HG02884 (cell line): Measurements from ENCODE around the gene STEAP4.
"Not testable (repeated sequence)": the region's sequence is repeated elsewhere in the genome, so short reads cannot be mapped to it uniquely, and the experiment has no call there.

ENCODE experiments used
- ATAC-seq: cut with Tn5 transposase; IDR thresholded peaks from one replicate; pipeline ENCODE4 v1.9.1; 2021; ENCODE audit warnings: mild to moderate bottlenecking, moderate library complexity; ENCODE audit not compliant: unreplicated experiment

The STEAP4 gene

DNA sequence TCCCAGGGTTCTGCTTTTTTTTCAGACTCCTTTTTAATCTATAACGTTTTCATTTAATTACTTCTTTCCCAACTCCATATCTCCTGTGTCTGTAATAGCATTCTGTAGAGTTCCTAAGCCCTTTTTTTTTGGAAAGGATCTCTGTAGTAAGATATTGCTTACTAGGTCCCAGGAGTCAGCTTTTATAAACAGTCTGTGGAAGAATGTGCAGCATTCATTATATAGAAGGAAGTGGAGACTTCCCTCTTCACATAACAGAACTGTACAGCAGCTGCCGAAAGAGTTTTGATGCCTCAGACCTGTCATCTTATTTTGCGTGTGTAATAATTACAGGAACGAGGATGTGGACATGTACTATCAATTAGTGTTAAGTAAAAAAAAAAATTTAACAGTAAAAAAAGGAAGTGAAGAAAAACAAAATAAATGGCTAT lies 7.4 kb upstream of the STEAP4 start:
- ATAC-seq: no peak

DNA sequence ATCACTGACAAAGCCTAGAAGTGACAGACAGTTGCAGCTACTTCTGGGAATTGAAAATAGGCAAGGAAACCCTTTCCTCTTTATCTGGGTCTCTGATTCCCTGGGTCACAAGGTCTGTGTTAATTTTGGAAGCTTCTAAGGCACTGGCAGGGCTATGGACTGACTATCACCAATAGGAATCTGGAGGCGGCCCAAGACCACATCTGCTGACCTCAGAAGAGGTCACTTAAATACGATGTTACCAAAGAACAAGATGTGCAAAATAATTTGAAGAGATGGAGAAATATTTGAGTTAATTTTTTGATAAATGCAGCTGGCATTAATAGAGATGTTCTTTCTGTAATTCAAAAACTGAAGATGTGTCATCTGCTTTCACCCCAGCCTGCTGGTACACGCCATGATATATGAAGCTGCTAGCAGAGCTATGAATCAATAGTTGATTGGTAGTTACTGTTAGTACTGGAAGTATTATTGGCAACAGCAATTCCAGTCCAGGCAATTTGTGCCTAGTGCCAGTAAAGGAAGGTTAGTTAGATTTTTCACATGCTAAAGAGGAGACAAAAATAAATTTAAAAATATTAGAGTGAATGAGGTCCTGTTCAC lies 5.5 kb upstream of the STEAP4 start:
- no peak for ATAC-seq

DNA sequence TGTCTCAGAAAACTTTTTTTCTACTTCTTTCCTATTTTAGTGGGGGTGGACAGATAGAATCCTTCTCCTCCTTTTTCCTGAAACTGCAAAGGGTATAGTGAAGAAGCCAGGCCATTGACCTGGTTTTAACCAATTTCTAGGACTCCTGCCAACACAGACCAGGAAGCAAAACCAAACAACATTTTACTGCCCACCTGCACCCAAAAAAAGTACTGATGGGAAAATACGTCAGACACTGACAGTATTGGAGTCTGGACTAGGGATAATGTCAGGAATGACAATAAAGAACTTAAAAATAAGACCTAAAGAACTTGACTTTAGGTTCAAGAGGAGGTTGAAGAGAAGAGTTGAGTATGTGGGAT lies 5.0 kb upstream of the STEAP4 start:
- ATAC-seq: no peak

DNA sequence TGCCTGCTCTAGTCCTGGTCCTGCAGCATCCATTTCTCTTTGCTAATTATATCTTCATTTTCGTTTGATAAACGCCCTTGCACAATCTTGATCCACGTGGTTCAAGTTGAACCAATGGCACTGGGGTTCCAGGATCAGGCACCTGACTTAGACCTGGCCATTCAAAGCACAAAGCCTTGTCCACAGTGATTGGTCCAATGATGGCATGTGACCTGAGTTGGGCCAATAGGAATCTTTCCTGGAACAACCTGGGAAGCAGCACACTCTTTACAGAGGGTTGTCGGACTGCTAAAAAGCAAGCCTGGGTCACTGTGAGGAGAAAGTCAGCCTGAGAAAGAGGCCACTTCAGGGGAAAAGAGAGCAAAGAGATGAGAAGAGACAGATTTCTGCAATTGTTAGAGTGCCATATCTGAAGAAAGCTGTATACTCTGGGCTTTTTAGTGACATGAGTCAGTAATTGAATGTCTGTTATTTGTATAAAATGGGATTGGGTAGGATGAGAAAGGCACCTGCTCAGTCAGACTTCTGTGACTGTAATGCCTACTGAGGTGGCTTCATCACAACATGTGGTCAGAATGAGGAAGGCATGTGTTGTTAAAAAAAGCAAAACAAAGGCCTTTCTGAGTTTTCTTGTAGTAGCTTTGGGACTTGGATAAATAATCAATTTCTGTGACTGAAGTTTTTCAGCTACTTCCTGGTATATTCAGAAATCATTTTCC lies 4.4 kb upstream of the STEAP4 start:
- no peak for ATAC-seq

DNA sequence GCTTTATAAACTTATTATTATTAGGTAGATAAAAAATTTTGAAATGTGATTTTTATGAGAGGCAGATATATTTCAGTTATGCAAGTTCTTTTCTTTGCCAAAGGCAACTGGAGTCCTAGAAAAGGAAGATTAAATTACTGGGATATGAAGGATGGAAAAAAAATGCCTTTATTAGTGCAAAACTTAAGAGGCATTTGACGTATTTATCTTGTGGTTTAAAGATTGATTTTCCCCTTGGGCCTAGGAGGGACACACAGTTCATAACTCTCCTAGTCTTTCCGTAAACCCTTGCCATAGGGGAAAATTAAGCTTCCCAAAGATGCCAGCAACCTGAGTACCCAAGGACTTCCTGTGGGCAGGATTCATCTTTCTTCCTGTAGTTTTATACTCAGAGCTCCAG lies 3.1 kb upstream of the STEAP4 start:
- no peak for ATAC-seq

DNA sequence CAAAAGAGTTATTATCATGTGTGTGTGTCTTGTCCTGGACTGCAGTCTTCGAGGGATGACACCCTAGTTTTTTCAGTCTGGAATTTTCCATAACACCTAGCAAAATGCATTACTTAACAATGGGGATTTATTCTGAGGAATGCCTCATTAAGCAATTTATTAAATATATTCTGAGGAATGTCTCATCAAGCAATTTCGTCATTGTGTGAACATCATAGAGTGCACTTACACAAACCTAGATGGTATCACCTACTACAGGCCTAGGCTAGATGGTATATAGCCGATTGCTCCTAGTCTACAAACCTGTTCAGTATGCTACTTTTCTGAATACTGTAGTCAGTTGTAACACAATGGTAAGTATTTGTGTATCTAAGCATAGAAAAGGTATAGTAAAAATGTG lies 1.1 kb upstream of the STEAP4 start:
- ATAC-seq: no peak

DNA sequence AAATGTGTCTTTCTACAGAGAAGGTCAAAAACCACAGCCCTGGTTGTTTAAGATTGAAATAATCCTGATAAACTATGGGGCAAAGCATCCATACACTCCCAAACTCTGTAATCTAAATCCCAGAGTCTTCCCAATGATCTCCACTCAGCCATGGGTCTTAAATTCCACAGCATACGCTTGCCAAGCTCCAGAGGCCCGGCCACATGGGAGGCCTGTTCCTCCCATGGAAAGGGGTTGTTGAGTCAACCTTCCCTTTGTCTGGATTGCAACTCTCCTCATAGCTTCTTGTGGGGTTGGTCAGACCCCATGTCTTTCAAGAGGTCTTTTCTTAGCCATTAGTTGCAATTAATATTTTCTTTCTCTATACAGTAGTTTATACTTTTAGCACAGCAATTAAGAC lies 718 bp upstream of the STEAP4 start:
- no peak for ATAC-seq

DNA sequence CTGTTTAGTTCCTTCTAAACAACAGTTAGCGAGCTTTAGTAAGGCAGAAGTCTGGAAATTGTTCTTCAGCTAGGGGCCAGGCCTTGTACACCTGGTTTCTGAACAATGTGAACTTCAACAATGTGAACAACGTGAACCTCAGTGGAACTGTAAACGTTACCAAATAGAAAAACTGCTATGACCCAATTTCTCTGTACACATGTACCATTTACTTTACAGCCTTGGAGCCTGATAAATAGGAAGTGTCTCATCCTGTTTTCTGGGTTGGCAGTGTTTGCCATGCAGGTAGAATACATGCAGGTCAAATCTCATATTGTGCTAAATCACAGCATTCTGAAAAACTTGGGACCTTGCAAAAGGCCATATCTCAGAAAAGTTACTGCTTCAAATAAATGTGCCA lies 1.6 kb downstream of the STEAP4 start:
- no peak for ATAC-seq

DNA sequence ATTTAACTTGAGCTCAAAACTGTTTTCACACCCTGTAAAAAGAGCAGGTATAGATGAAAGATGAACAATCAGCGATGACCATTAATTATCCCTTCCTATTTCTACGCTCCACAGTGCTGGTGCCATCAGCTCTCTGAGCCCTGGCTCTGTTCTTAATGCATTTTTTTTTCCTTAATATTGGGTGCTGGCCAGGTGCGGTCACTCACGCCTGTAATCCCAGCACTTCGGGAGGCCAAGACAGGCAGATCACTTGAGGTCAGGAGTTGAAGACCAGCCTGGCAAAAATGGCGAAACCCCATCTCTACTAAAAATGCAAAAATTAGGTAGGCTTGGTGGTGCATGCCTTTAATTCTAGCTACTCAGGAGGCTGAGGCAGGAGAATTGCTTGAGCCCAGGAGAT lies 4.2 kb downstream of the STEAP4 start:
- ATAC-seq: no peak

DNA sequence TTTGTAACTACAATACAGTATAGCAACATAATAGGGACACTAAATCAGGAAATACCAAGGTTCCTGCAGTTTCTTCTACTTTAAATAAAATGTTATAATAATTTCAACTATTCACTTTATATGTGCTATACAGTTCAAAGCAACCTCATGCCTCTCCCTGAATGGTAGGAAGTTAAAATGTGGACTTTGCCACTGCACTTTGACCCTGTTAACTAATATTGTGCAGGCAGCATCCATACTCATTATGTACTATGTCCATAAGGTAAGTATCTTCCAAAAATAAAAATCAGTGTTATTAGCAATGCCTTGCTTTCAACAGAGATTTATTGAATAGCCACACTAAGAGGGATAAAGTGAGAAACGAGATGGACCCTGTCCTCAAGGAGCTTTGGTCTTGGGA lies 4.8 kb downstream of the STEAP4 start:
- no peak for ATAC-seq

DNA sequence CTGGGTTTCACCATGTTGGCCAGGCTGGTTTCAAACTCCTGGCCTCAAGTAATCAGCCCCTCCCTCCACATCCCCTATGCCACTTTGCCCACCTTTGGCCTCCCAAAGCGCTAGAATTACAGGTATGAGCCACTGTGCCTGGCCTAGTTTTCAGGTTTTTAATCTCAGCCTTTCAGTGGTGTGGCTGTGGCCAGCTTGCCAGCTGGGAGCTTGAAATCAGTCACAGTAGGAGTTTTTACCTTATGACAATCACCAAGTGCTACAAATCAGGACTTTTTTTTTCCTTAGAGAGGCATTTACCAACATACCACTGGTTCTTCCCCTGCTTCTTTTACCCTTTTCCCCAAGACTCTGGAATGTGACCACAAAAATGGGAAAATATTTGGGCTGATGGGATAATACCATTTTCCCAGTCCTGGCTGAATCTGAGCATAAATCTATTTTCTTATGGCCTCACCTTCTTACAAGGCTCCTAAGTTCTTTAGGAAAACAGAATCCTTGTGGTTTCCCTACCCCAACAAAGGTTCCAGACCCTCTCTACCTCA lies 6.2 kb downstream of the STEAP4 start:
- ATAC-seq: no peak

DNA sequence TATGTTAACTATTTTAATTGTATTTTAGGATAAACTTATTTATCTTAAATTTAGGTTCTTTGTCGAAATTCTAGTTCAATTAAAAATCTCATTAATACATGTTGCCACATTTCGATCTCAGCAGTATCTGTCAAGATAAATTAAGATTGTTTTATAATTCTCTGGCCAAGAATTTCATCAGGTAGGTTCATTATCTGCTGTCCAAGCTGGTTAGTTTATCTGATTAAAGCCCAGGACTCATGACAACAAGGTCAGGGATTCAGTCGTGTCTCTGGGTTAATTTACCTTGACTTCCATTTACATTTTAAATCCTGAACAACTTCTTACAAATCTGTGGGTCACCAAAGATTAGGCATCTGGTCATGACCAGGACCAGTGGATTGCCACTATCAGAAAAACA lies 7.6 kb downstream of the STEAP4 start:
- ATAC-seq: no peak

DNA sequence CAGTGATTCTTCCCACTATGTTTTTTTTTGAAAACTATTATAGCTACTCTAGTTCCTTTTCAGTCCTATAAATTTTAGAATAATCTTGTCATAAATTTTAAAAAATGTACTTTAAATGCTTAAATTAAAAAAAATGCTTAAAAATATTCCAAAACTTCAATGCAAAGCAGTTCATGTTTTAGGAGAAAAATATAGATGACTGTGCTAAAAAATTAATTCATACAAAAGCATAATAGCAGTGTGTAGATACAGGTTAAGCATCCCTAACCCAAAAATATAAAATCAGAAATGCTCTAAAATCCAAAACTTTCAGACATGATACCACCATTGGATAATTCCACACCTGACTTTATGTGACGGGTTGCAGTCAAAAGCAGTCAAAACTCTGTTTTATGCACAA lies 12.8 kb downstream of the STEAP4 start:
- no peak for ATAC-seq

DNA sequence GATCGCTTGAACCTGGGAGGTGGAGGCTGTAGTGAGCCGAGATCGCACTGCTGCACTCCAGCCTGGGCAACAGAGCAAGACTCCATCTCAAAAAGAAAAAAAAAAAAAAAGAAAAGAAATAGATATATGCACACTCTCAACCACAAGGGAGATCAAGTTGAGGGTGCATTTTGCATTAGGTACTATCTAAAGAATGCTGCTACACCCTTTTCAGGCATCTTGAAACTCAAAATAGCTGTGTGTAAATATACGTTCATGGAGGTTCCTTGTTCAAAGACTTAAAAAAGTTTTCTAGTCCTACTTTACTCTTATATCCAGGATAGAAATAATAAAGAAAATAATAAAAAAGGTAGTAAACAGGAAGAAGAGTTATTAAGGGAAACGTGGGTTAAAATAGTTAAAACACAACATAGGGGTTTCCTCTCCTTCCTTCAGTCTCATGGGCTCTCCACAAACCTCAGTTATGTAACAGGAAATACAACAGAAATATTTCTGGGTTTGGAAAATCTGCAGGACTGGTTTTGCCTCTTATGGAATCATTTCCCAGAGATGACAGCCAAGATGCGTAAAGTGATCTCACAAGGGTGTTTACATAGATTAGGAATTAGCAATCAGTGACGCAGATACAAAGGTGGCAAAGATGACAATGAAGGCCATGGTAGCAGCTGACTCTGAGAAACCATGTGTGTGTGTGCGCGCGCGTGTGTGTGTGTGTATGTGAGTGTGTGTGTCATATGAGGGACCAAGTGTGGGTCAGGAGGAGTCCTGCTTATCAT lies 15.1 kb downstream of the STEAP4 start:
- no peak for ATAC-seq

DNA sequence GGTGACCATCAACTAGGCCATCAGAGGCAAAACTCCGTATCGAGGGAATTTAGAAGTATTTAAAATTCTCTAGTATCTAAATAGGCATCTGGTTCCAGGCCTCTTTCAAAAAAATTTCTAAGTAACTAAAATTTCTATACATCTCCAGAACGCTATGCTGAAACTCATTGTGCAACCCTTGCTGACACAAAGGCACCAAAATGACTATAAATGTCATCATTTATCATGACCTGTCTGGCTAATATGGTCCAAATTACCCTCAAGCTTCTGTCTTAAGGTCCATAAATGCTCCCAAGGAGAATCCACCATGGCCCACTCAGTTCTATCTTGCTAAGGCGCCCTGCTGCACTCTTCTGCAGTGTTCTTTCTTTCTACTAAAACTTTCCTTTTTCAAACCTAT lies 16.2 kb downstream of the STEAP4 start:
- ATAC-seq: no peak

DNA sequence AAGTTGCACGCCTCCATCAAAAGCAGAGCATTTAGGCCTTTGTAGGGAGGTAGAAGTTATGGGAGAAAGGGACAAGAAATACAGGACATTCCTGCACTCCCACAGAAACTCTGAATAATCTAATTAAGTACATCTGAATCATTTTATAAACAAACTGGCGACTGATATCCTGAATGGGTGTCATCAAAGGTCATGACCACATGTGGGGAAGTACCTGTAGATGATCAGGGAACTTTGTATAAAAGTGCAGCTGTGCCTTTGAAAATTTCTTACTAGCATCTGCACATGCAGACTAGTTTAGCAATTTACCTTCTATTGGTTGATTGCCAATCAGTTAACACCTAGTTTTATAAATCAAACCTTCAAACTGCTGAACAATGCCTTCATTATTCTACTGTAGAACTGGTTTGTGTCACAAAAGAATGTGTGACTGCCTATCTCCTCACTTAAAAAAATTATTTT lies 17.1 kb downstream of the STEAP4 start:
- ATAC-seq: no peak

DNA sequence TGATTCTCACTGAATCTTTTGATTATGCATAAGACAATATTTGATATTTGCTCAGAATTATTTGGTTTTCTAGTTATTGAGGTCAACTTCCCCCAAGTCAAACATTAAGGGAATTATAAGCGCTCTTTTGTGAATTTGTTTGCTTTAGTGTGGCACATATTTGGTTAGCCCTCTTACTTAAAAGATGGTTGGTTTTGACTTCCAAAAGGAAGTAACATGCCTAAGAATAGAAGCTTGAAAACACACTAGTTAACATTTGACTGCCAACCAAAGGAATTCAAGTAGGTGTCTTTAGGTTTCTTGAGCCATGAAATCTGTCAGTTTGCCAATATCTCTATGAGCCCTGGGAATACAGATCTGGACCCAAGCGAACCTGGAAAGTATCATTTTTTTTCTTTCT lies 24.9 kb downstream of the STEAP4 start:
- ATAC-seq: no peak

DNA sequence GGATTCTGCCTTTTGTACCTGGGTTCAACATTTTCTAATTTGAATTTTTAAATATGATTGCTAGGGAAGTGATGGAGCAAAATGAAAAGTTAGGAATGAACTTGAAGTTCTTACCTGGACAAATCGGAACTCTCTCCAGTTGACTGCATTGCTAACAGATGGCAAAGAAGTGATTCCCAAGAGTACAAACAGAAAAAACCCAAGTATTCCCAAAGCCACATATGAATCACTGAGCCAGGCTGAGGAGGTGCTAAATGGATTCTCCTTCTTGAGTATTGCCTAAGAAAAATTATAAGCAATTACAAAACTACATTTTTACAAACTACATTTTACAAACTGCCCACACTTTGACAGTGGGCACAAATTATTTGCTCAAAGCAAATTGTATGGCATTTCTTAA lies 25.9 kb downstream of the STEAP4 start:
- ATAC-seq: no peak

DNA sequence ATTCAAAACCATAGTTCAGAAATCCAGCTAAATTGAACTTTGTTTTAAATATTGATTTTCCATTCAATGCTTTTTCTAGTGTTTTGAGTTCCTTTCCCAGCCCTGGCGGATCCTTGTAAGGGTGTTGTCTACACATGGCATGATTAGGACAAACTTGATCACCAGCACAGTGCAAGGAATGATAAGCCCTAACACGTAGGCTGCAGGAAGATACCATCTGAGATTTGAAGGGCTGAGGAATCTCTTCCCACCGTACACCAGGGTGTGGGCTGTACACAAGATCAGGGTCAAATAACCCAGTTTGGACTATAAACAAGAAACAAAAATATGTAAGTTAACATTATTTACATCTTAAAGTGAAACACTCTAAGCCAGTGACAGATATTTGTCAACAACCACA lies 27.4 kb downstream of the STEAP4 start:
- no peak for ATAC-seq

DNA sequence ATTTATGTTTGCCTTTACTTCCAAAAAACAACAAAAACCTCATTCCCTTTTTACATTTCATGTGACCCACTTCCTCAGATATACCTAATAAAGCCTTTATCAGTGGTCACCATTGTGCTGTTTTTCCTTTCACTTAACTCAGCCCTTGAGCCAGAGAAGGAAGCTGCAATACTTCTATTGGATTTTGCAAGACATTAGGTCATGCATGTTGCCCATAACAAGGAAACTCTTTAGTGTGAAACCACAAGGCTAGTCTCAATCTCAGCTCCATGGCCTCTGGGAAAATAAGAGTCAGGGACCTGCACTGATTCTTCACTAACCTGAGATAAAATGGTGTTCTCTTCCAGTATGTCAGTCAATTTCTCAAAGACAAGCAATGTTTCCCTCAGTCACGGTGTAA lies 27.8 kb downstream of the STEAP4 start:
- ATAC-seq: no peak

DNA sequence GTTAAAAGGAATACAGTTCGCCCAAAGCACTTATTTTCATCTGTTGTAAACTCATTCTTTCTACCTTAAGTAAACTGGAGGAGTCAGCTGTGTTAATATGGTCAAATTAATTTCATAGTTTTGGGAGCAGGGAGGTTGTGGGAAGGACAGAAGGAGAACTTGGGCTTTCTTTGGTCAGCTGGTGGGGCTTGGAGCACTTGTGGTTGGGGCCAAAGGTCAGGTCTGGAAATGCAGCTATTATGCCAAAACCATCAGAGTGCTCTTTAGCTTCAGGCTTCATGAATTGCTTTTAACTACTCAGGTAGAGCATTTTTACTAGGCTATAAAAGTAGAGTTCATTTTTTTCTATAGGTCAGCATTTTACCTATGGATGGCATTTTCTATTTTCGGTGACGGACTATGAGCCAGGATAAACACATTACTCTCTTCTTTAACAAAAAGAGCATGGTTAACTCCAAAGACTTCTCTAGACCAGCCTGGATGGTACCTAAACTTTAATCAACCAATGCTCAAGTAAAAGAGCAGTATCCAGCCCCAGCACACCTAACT lies 30.0 kb downstream of the STEAP4 start:
- no peak for ATAC-seq

DNA sequence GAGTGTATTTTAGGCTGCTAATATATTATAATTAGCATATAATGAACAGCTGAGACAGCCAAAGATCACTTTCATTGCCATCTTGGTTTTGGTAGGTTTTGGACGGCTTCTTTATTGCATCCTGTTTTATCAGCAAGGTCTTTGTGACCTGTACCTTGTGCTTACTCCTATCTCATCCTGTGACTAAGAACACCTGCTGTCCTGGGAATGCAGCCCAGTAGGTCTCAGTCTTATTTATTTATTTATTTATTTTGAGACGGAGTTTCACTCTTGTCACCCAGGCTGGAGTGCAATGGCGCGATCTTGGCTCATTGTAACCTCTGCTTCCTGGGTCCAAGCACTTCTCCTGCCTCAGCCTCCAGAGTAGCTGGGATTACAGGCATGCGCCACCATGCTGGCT lies 31.8 kb downstream of the STEAP4 start:
- not testable (repeated sequence) for ATAC-seq
